ENCODE results near the gene PLAC1.
A peak's percentile ranks its signal among the peaks of the same experiment; 100 is the strongest.

PLAC1 gene

GRCh38 chrX:134544513-134545151 lies 113.6 kb downstream of the PLAC1 start:
- H3K36me3 ChIP-seq: no peaks in the 10 kb centered on the region
- H3K9me3 ChIP-seq (ENCODE audit: severe bottlenecking): peaks cover 3% of the 10 kb centered on the region
- no peak overlapping the region for H3K4me3 ChIP-seq (ENCODE audit: low read depth, low read length)
- H3K27ac ChIP-seq: no peak overlapping the region
- no peak for TF ChIP-seq CTCF (IDR thresholded peaks at IDR 0.05; ENCODE audit: low read depth, low read length)
- H3K27me3 ChIP-seq (ENCODE audit: insufficient read depth, low read depth, severe bottlenecking): peaks cover 18% of the 10 kb centered on the region
- no peak for DNase-seq

GRCh38 chrX:134544135-134544512 lies 114.1 kb downstream of the PLAC1 start:
- peaks cover 21% of the 10 kb centered on the region for H3K27me3 ChIP-seq (ENCODE audit: insufficient read depth, low read depth, severe bottlenecking)
- no peak for DNase-seq
- H3K4me3 ChIP-seq (ENCODE audit: low read depth, low read length): no peak overlapping the region
- no peak for TF ChIP-seq CTCF (IDR thresholded peaks at IDR 0.05; ENCODE audit: low read depth, low read length)
- peaks cover under 1% of the 10 kb centered on the region for H3K9me3 ChIP-seq (ENCODE audit: severe bottlenecking)
- no peak overlapping the region for H3K27ac ChIP-seq
- H3K36me3 ChIP-seq: no peaks in the 10 kb centered on the region

GRCh38 chrX:134543288-134543687 lies 115.0 kb downstream of the PLAC1 start:
- Histone ChIP-seq H3K9me3 (ENCODE audit: severe bottlenecking) (no peaks in the 10 kb centered on the region), H3K36me3 (no peaks in the 10 kb centered on the region), H3K27ac (no peak overlapping the region), H3K4me3 (ENCODE audit: low read depth, low read length) (no peak overlapping the region), H3K27me3 (ENCODE audit: insufficient read depth, low read depth, severe bottlenecking) (peaks cover 21% of the 10 kb centered on the region)
- DNase-seq: no peak
- TF ChIP-seq CTCF (IDR thresholded peaks at IDR 0.05; ENCODE audit: low read depth, low read length): no peak

- Histone ChIP-seq H3K4me3 (ENCODE audit: low read depth, low read length) (no peak overlapping the region), H3K27ac (no peak overlapping the region), H3K9me3 (ENCODE audit: severe bottlenecking) (no peaks in the 10 kb centered on the region), H3K27me3 (ENCODE audit: insufficient read depth, low read depth, severe bottlenecking) (peaks cover 21% of the 10 kb centered on the region), H3K36me3 (no peaks in the 10 kb centered on the region)
- TF ChIP-seq CTCF (IDR thresholded peaks at IDR 0.05; ENCODE audit: low read depth, low read length): no peak
- peak; percentile 37 for DNase-seq
These were observed 115.8 kb downstream of the PLAC1 start for GRCh38 chrX:134542485-134542884.

GRCh38 chrX:134541906-134542305 lies 116.4 kb downstream of the PLAC1 start:
- no peak overlapping the region for H3K27ac ChIP-seq
- peaks cover 18% of the 10 kb centered on the region for H3K27me3 ChIP-seq (ENCODE audit: insufficient read depth, low read depth, severe bottlenecking)
- no peaks in the 10 kb centered on the region for H3K9me3 ChIP-seq (ENCODE audit: severe bottlenecking)
- TF ChIP-seq CTCF (IDR thresholded peaks at IDR 0.05; ENCODE audit: low read depth, low read length): no peak
- no peak overlapping the region for H3K4me3 ChIP-seq (ENCODE audit: low read depth, low read length)
- no peaks in the 10 kb centered on the region for H3K36me3 ChIP-seq
- DNase-seq: no peak

- Histone ChIP-seq H3K9me3 (ENCODE audit: severe bottlenecking) (no peaks in the 10 kb centered on the region), H3K36me3 (no peaks in the 10 kb centered on the region), H3K27me3 (ENCODE audit: insufficient read depth, low read depth, severe bottlenecking) (peaks cover 12% of the 10 kb centered on the region), H3K27ac (no peak overlapping the region), H3K4me3 (ENCODE audit: low read depth, low read length) (no peak overlapping the region)
- DNase-seq: no peak
- TF ChIP-seq CTCF (IDR thresholded peaks at IDR 0.05; ENCODE audit: low read depth, low read length): no peak
These were observed 120.0 kb downstream of the PLAC1 start for GRCh38 chrX:134538316-134538715.
